Coronary artery (tissue), 2 donors: ENCODE results near the gene CDON.

Experiments
- DNase-seq: peaks from one replicate; pipeline ENCODE4 v3.0.0-alpha.2; 2017; ENCODE audit warnings: low spot score
- H3K27ac ChIP-seq, 2 donors: fragments of 200-600 bp; sonication (generic); one replicate each; pipeline ENCODE4 v1.5.1; 2016 to 2019
- H3K4me3 ChIP-seq: fragments of 200-600 bp; sonication (generic); 2 replicates; pipeline ENCODE4 v1.5.1; 2016; ENCODE audit warnings: mild to moderate bottlenecking, moderate library complexity
- TF ChIP-seq, protein P1 (sequence below): fragments of 200-600 bp; sonication (generic); IDR thresholded peaks from one replicate; pipeline ENCODE4 v1.5.1; 2019; ENCODE audit warnings: antibody characterized with exemption

CDON gene

DNA sequence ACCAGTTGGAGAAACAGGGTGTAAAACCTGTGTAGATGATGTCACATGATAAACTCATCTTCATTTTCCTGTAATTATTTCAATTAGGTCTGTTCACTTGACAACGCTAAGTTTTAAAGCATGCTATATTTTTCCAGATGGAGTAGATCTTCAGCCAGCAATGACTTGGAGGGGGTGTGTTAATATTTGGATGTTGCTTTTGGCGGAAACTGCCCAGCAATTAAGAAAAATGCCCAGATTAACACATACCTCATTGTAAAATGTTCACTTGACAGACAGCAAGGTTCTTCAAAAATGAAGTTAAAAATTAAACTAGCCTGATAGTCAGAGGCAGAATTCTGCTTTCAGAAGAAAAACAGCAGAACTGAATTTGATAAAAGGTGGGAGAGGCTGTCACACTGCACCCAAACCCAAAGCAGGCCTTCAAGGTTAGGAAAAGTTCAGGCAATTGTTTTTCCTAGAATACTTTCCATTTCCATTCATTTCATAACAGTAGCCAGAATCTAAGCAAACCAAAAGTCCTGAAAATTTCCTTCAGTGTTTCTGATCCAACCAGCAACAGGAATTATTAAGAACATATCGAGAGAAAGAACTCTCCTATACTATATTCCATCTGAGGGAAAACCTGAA is 83.8 kb downstream of the CDON start:
- no peak overlapping the region for H3K4me3 ChIP-seq
- no peak overlapping the region for H3K27ac ChIP-seq
- no peak for DNase-seq
- TF ChIP-seq, protein P1, sequence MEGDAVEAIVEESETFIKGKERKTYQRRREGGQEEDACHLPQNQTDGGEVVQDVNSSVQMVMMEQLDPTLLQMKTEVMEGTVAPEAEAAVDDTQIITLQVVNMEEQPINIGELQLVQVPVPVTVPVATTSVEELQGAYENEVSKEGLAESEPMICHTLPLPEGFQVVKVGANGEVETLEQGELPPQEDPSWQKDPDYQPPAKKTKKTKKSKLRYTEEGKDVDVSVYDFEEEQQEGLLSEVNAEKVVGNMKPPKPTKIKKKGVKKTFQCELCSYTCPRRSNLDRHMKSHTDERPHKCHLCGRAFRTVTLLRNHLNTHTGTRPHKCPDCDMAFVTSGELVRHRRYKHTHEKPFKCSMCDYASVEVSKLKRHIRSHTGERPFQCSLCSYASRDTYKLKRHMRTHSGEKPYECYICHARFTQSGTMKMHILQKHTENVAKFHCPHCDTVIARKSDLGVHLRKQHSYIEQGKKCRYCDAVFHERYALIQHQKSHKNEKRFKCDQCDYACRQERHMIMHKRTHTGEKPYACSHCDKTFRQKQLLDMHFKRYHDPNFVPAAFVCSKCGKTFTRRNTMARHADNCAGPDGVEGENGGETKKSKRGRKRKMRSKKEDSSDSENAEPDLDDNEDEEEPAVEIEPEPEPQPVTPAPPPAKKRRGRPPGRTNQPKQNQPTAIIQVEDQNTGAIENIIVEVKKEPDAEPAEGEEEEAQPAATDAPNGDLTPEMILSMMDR: no peak

DNA sequence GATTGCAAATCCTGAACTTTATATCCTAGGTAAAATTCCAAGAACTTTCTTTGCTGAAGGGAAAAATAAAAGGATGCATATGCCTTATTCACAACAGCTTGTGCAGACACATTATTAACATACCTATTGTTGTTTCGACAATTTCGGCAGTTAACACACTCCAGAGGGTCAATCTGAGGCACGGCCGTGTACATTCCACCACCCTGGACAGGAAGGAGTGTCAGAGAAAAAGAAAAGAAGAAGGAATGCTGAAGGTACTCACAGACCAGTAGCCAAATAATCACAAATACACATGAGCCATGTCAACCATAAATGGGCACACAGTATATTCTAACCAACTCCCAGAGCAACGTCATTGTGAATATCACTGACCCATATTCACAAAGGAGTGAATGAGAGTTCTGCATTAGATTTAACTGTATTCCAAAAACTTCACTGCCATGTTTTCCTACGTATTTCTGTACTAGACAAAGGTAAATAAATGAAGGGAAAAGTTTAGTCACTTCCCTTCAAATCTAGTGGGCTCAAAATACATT is 84.4 kb downstream of the CDON start:
- no peak for DNase-seq
- TF ChIP-seq, protein P1: no peak
- H3K4me3 ChIP-seq: no peak overlapping the region
- H3K27ac ChIP-seq: no peak overlapping the region

DNA sequence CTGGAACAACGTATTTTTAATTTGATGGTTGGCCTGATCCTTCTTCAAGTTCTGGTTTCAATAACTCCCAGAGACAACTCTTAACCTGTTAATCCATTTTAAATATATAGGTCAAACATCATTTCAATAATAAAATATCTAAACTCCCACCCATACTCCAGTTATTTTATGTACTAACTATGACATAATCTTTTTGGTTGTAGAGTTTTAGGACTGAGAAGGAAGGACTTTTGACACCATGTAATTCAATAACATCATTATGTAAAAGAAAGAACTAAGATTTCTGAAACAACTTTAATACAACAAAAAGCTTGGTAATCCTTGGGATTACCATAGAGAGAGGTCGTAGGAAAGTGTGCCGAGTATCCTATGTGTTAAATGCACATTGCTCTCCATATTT is 85.3 kb downstream of the CDON start:
- TF ChIP-seq, protein P1: no peak
- no peak for DNase-seq
- no peak overlapping the region for H3K27ac ChIP-seq
- no peak overlapping the region for H3K4me3 ChIP-seq

DNA sequence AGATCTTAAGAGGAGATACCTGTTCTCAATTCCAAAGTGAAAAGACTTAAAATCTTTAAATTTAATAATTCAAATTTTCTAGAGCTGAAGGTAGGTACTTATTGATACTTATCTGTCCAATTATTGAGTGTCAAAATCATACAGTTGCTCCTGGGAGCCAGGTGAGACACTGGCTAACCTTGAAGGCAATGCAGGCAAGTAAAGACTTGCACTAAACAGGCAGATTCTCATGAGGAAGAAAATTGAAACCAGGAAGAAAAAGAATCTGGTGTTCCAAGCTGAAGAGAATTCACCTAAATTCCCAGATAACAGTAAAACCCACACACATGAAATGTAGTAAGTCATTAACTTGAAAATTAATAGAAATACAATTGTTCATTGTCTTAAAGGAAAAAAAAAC is 86.5 kb downstream of the CDON start:
- TF ChIP-seq, protein P1: no peak
- Histone ChIP-seq H3K27ac (no peak overlapping the region), H3K4me3 (no peak overlapping the region)
- DNase-seq: no peak

DNA sequence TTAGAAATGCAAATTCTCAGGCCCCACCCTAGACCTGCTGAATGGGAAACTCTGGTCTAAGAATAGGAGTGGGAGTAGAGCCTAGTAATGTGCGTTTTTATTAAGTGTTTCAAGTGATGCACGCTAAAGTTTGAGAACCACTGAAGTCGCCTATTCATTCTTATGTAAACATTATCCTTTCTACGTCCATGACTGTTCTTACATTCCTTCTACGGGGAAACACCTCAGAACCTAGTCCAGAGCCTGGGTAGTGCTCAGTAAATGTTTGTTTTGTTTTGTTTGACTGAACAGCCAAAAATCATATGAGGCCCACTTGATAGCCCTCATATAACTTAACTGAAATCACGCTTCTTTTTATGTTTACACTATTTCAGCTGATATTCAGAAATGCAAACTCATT is 87.0 kb downstream of the CDON start:
- no peak for DNase-seq
- Histone ChIP-seq H3K27ac (no peak overlapping the region), H3K4me3 (no peak overlapping the region)
- TF ChIP-seq, protein P1: no peak

DNA sequence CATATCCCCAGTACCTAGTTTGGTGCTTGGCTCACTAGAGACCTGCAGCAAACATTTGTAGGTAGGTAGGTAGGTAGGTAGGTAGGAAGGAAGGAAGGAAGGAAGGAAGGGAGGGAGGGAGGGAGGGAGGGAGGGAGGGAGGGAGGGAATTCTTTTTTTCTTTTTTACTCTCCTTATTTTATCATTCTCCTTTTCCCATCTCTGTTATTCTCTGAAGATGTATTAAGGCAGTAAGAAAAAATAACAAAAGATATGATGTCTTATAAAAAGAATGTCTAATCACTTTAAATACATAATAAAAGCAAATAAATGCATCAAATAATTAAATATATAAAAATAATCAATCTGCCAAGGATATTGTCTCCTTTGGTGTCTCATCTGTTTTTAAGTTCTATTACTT is 88.4 kb downstream of the CDON start:
- Histone ChIP-seq H3K4me3 (no peak overlapping the region), H3K27ac (no peak overlapping the region)
- DNase-seq: no peak
- TF ChIP-seq, protein P1: no peak

DNA sequence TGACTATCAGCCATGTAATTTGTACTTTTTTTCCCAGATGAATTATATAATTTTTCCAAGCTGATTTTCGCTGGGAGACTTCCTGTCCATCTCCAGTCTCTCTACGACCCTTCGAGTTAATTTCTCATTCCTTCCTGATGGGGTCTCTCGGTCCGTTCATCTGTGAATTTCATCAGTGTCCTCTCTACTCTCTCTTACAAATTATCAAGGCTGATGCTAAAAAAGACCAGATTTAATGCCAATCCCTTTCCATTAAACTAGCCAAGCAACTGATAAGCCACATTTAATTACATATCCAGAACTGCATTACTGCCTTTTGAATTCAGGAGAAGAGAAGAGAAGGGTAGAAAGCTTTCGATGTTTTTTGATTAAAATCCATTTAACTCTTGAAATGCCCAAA is 91.0 kb downstream of the CDON start:
- TF ChIP-seq, protein P1: no peak
- no peak for DNase-seq

More for the DNA sequence above, 91.0 kb downstream of the CDON start:
- H3K27ac ChIP-seq: no peak overlapping the region
- H3K4me3 ChIP-seq: no peak overlapping the region
